ENCODE data around the gene CD48.

DNA sequence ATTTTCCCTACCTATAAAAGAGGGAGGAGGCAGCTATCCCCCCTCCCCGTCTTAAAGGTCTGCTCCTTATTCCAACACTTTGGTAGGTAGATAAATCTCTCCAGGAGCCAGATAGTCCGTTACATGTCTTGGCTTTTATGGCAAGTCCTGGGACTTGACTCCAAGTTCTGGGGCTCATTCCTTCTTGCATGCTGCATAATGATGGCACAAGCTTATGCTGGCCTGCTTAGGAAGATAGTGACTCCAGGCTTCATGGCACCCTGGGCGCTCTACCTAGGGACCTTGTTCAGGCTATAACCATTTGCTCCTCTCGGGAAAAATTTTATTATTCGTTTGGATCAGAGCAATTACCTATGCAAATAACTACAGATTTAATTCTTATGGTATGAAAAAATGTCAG lies 68.5 kb downstream of the CD48 start:
- TF ChIP-seq, protein P1, sequence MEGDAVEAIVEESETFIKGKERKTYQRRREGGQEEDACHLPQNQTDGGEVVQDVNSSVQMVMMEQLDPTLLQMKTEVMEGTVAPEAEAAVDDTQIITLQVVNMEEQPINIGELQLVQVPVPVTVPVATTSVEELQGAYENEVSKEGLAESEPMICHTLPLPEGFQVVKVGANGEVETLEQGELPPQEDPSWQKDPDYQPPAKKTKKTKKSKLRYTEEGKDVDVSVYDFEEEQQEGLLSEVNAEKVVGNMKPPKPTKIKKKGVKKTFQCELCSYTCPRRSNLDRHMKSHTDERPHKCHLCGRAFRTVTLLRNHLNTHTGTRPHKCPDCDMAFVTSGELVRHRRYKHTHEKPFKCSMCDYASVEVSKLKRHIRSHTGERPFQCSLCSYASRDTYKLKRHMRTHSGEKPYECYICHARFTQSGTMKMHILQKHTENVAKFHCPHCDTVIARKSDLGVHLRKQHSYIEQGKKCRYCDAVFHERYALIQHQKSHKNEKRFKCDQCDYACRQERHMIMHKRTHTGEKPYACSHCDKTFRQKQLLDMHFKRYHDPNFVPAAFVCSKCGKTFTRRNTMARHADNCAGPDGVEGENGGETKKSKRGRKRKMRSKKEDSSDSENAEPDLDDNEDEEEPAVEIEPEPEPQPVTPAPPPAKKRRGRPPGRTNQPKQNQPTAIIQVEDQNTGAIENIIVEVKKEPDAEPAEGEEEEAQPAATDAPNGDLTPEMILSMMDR (optimal IDR thresholded peaks at IDR 0.05 in 1 of 3, IDR thresholded peaks at IDR 0.05 in 1 of 3, conservative IDR thresholded peaks at IDR 0.05 in 1 of 3; ENCODE audit: extremely low read depth in 1 of 3, insufficient read depth in 2 of 3, low read length in 3 of 3), result no peak
- TF ChIP-seq EZH2 (IDR thresholded peaks at IDR 0.05; ENCODE audit: low read length), result no peak

All from keratinocyte (primary cell).